ENCODE results near the gene NRXN3.

NRXN3 gene

DNA sequence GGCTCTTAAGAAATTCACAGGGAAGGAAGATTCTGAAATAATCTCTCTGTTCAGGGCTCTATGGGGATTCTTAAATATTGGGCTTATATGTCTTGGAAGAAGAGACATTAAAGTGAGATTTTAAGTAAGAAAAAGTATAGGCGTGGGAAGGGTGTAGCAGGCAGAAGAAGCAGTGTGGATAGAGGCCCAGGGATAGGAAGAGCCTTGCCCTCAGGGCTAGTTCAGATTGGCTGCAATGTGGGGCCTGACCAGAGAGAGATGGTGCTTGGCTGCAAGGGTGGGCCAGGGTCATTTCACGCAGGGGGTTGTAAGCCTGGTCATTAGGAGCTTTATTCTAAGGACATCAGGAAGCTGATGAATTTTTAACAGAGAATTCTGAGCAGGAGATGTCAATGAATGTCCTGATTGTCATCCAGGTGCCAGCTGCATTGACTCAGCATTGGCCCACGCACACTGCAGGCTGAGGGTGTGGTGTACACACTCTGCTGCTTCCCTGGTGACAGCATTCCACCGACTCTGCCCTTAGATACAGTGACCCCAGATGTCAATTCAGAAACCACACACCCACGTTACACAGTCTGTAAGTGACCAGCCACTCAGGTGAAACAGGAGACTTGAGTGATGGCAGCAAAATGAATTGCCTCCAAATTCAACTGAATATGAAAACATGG, 582.5 kb downstream of the NRXN3 start:
- no peak for DNase-seq

DNA sequence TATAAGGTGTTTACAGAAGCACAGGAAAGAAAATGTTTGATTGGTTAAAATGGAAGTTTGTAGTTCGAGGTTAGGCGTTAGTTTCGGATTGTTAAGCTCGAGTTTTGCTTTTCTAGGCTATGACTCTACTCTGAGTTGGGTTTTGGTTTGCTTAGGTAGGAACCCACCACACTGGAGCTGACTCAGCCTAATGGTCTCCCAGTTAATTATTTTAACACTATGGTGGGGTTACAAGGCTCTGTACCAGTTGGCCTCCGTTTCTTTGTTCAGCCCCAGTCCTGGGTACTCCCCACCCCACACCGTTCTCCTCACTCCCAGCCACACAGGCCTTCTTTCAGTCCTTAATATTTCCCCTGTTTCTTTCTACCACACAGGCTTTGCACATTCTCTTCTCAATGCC, 583.9 kb downstream of the NRXN3 start:
- DNase-seq = no peak

DNA sequence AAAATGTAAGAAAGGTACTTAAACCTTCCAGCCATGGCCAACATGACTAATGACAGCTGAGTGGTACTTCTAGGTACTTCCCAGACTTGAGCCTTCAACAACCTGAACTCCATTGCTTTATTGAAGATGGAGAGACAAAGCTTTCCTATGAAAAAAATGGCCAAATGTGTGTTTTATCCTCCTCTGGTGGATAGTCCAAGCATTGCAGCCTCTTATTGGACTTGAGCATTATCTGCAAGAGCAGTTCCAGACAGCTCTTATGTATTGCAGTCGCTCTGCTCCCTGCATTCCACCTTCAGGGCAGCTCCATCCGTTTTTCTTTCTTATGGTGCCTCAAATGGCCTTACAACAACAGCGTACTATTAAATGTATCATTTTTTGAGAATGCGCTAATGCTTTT, 588.2 kb downstream of the NRXN3 start:
- no peak for DNase-seq

DNA sequence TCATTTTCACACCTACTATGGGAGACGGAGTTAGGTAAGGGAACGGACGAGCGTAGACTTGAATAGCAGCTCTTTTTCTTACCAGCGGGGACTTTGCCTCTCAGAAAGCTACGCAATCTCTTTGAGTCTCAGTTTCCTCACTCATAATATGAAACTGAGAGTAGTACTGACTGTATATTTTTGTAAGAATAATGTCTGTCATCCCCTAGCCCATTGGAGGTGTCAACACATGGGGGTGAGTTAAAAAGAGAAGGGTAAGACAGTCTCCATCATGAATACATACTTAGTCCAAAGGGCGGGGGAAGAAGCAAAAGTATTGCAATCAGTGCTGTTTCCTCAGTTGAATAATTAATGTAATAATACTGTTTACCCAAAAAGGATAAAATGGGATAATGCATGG, 592.2 kb downstream of the NRXN3 start:
- DNase-seq = no peak

DNA sequence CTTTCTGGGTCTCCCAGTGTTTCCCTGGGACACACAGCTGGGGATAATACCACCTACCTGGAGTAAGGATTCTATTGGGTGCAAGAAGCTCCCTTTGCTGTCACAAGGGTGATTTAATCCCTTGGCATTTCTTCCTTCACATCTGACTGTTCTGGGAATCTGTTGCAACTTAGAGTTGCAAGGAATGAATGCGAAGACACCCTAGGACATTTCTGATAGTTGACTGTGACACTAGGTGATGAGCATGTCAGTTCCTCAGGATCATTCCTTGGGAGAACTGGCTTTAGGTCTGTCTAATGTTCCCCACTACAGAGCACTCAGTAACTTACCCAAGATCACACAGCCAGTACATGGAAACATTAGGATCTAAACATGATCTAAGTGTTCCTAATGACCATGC, 593.6 kb downstream of the NRXN3 start:
- DNase-seq = no peak

DNA sequence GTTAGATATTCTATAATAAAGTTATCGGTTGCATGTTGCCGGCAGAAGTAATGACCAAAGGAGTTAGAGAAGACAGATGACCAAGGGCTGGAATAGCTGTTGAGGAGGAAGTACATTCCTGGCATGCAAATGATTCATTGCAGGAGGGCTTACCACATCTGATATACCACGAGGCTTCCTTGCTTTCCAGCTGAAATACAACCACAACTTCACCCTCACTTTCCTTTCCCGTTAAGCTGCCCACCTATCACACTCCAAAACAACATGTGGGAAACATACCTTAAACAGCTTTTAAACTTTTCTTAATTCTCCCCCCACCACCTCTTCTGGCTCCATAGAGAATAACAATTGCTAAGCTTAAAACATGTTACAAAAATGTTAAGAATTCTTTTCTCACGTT, 594.1 kb downstream of the NRXN3 start:
- DNase-seq = no peak

DNA sequence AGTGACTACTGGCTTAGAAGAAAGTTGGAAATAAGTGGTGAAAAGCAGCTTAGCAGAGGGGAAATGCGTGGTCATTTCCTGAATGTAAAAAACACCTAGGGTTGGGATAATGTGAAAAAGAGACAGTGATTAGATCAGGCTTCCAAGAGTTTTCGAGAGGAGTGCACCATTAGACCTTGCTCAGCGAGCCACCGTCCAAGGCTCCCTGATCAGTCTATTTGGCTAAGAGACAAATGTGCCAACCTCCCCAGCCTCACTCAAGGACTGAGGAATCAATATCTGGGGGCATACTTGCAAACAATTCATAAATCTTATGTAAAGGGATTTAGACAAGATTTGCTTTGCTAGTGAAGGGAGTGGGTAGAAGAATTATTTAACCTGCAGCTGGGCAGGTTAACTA, 594.5 kb downstream of the NRXN3 start:
- DNase-seq = no peak

DNA sequence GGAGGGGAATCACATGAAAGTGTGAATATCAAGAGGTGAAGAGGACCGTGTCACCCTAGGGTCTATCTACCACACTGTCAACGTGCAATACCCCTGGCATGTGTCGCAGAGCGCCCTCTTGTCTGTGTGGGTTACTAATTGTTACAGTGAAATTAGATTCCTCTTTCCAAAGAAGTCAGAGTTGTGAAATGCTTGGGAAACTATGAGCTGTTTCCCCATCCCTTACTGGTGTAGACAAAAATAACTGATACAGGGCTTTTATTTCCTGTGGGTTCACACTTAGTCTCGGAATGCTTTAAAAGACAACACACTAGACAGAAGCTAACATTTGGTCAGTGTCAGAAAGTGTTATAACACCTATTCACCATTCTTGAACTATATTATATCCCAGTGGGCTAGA, 597.3 kb downstream of the NRXN3 start:
- DNase-seq = no peak

DNA sequence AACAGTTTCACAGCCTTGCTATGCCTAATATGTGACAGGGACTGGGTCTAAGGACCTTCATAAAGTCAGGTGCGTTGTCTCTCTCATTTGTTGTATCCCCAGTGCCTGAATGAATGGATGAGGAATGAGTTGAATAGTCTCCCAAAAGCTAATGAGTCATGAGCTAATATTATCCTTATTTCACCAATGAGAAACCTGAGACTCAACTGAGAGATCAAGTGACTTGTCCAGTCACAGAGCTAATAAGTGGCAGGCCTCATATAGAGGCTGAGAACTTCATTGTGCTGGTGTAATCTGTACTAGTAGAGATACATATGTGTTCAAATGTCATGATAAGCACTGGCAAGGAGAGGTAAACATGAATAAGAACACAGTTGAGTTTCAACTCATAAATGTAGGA, 612.4 kb downstream of the NRXN3 start:
- no peak for DNase-seq

DNA sequence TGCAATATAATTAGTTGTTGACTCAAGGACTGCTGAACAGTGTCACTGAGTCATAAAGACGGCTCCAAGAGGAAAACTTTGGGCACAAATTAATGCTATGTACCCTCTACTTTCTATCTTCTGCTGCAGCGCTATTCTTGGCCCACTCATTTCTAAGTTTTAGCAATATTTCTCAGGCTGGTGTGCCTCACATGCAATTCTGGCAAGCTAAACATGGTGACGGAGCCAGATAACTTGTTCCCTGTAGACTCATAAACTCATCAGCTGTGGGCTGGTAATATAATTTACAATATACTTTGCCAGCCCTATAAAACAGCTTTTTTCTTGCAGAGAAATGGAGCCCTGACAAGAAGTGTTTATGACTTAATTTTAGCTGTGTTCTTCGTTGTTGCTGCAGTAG, 615.1 kb downstream of the NRXN3 start:
- DNase-seq = no peak

DNA sequence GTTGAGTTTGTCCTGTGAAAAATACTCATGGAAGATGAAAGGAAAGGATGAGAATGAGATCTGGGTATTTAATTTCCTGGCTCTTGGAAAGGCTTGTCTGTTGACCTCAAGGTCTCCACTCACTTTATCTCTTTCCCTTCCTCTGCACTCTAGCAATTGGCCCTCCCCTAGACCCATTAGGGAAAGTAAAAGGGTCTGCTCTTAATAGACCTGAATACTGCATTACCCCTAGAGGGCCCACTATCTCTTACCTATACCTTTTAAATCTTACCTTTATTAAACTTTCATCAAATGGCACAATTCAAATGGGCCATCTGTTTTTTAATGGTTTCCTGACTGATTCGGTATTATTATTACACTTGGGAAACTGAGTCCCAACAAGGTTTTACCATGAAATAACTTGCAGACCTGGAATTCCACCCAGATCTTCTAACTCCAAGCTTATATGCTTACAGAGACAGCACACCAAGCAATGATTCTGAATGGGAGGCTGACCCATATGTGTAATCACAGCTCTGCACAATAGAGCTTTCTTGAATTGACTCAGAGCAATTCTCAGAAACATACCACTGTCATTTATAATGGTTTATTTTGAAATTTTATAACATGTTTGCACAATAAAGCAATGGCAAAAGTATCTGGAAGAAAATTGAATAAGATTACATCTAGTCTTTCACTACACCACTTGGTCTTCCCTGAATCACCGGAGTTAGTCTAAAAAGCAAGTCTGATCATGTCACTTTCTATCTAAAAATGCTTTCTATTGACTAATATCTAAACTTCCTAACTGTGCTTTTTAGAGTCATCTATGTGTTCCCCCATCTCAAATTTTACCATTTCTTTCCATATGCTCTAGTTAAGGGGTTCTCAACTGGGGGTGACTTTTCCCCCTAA, 618.5 kb downstream of the NRXN3 start:
- DNase-seq = no peak

DNA sequence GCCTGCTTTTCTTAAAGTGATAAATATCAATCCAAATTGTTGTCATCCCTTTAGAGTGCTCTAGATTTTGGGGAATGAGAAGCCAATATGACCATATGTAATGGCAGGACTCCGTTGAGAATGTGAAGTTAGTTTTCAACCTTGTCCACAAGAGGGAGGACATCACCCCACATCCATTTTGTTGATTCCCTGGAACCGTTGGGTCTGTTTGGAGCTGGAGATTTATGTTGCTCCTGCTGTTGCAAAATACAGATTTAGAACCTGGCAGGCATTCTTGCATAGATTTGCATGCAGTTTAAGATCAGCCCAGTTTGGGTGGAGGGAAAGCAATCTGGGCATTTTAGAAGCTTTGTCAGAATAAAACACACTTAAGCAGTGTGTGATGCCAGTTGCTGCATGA, 620.1 kb downstream of the NRXN3 start:
- no peak for DNase-seq

DNA sequence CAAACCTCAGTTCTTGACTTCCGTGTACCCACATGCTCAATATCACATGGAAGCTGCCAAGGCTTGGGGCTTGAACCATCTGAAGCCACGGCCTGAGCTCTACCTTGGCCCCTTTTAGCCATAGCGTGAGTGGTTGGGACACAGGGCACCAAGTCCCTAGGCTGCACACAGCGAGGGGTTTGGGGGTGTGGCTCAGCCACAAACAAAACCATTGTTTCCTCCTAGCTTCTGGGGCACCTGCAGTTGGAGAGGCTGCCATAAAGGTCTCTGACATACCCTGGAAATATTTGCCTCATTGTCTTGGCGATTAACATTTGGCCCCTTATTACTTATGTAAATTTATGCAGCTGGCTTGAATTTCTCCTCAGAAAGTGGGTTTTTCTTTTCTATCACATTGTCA, 628.6 kb downstream of the NRXN3 start:
- DNase-seq = no peak

DNA sequence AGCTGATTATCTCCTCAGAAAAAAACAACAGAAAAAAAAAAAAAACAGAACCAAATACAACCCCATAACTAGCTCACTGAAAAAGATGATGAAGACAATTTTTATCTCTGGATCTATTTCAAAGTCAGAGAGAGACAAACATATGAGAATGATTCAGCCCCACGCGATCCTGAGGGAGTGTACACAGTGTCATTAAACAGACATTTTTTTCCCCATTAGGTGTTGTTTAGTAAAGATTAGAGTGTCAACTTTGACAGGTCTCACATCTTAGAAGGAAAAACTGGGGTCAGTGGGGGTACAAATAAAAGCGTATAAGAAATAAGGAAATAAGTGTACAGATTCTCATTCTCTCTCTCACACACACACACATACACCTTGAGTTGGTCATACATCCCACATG, 635.4 kb downstream of the NRXN3 start:
- DNase-seq = no peak

DNA sequence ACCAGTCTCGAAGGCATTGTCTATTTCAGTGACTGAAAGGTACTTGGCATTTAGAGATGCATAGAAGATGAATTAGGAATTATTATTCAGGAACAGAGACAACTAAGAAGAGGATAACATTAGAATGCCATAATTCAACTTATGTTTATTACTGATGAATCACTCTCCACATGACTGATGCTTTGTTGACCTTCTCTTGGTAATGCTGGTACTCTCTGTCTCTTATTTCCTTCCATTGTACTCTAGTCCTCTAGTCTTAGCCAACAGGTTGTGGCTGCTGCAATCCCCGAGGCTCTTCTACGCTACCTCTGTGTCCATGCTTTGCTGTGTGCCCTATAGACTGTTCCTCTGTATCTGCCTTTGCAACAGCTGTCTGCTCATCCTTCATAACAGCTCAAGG, 652.9 kb downstream of the NRXN3 start:
- DNase-seq = no peak

DNA sequence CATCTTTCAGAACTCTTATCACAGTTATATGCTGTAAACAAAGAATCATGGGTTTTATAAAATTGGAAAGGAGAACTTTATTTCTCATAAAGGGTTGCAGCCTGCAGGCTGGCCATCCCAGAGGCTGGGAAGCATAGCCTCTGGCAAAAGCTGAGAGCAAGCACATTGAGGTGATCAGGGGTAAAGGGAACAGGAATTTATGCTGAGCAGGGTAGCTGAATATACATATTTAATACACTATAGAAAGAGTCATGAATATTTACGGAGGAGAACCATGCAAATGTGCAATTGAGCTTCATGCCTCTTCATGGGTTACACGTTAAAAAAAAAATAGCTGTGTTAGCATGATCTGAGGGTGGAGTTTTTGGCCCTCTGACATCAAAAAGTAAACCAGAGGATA, 653.3 kb downstream of the NRXN3 start:
- no peak for DNase-seq

DNA sequence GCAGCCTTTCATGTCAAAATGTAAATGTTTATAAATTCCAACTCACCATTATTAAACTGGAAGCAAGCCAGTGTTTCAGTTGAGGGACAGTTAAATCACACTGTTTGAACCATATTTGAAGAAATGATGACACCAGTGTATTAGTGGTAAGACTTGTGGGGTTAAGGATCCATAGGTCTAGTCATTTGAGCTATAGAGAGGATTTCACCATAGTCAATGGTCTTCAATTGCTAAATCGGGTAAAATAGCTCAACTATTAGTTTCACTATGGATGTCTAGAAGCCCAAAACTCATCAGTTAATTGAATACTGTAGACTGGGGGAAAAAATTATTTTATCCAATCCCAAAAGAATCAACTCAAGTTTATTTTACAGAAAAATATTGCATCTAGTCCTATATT, 659.1 kb downstream of the NRXN3 start:
- no peak for DNase-seq

DNA sequence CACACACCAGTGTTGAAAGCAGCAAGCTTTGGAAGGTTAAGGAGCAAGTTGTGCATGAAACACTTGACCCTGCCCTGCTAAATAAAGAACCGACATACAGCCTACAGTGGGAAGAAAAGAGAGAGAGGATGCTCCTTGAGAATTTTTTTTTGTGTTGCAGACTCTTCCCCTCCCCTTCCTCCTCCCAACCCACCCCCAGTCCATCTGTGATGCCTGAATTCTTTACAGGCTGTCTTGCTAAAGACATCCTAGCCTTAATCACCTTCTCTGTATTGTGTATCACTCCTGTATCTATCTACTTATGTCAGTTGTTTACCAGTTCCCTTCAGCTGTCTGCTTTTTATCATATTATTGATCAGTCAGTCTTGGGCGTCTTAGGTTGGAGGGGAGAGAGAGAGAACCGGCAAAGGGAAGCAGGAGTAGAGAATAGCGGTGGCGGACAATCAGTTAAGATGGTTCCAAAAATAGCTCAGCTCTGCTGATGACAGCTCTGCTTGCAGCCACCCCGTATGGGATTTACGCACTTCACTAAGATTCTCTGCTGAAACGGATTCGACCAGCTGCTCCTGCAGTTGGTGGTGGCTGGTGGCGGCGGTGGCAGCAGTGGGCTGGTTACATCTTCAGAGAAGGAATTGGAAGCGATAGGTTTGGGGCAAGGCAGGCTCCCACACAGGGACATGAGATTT, 664.7 kb downstream of the NRXN3 start:
- no peak for DNase-seq

DNA sequence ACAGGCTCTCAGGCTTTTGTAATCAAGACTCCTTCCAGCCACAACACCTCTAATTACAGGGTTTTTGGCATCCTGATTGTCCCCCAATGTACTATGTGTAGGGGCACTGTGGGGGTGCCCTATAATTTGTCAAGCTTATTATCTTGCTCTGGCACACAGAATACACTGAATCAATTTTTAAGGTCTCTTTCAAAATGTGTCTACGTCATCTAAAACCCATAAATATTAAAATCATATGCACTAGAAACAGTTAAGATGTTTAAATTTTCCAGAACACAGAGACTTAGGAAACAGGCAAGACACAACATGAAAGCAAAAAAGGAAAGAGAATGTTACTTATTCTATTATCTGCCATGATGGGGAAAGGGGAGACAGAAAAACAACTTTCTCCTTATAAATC, 665.7 kb downstream of the NRXN3 start:
- no peak for DNase-seq

DNA sequence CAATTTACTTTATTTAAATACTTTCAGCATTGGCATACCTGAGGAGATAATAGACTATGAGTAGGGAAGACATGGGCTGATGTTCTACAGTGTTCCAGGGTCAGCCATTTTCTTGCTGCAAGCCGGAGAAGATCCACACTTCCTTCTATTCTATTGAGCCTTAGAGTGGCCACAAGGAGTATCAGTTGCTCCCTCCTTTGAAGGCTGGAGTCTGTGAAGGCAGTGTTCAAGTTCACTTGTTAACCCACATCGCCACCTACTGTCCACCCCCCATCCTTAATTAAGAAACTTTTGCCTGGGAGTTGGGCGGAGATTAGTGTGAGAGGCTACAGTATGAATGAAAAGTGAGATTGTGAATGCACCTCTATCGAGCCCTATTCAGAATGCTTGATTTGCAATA, 666.6 kb downstream of the NRXN3 start:
- no peak for DNase-seq

DNA sequence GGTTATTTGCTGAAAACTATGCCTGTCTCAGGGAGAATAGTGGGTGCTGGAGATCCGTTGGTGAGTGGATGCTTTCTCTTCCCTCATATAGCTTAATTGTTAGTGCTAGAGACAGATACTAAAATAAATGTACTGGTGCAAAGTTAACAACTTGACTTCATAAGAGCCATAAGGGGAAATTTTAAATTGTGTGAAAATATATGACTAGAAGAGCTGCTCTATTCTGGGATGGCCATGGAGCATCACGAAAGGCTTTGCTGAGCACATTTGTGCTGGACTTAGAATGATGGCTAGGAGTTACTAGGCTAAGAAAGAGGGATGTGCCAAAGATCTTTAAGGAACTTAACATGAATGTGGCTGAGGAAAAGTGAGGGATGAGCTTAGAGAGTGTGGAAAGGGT, 668.8 kb downstream of the NRXN3 start:
- DNase-seq = no peak

DNA sequence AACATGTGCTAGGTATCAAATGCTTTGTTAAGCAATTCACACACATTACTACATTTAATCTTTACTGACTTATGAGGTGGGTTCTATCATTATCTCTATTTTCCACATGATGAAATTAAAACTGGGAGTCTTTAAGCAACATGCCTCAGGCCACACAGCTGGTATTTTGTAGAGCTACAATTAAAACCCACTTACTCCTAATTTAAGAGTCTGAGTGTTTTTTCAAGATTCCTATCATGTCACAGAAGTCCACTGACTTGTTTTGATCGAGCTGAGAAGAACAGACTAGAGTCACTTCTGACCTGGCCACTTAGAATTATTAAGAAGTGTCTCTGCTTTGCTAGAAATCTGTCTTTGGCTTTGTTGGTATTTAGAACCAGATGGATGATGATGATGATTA, 670.7 kb downstream of the NRXN3 start:
- DNase-seq = no peak

DNA sequence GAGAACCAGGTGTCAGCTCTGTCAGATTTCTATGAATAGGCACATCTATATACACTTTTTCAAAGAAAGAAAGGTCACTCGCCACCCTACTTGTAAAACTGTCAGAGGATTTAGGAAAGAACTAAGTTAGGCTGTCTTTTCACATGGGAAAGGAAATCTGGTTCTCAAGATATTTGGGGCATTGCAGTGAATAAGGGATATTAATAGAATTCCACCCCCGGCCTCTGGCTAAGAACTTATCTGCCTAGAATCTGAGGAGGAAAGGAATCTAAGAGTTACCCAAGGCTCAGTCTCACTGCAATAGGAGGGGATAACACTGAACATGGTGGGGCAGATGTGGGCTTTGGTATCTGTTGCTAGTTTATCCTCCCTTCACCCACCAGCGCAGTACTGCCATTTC, 677.6 kb downstream of the NRXN3 start:
- DNase-seq = no peak

DNA sequence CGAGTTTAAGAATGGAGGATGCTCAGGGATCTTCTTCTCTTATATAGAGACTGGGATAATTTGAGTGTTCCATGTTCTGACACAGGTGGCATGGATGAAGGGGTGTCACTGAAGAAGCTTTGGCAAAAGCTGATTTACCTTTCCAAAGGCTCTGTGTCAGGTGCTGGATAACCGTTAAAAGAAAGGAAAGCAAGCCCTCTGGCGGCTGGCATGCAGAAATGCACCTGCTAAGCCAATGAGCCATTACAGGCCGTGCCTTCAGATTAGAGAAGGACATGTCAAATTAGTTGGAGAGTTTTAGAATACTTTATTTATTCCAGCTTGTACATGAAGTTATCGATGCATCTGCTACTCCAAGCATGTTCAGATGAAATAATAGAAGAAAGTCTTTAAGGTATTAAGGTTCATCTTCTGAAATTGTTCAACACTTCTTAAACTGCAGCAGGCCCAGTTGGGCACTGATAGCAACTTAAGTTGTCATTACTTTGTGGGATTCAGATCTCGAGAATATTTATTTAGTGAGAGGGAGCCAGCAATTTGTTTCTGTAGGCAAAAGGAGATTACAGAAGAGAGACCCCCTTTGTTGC, 678.2 kb downstream of the NRXN3 start:
- no peak for DNase-seq
